GM12873 (cell line): ENCODE data around the gene AGK.
A peak's percentile ranks its signal among the peaks of the same experiment; 100 is the strongest.

Source experiments
- CTCF ChIP-seq: IDR thresholded peaks from 2 replicates; pipeline ENCODE4 v1.5.1; 2012; ENCODE audit warnings: low read depth, mild to moderate bottlenecking, moderate library complexity, low read length, control low read depth; ENCODE audit not compliant: insufficient read depth; ENCODE audit errors: missing control alignments

Gene AGK

GRCh38 chr7:141674702-141675101, 123.5 kb downstream of the AGK start:
- TF ChIP-seq CTCF: peak; percentile 46

GRCh38 chr7:141675436-141676215, 124.4 kb downstream of the AGK start:
- TF ChIP-seq CTCF: no peak

GRCh38 chr7:141676618-141677017, 125.4 kb downstream of the AGK start:
- no peak for TF ChIP-seq CTCF

GRCh38 chr7:141679014-141679413, 127.8 kb downstream of the AGK start:
- no peak for TF ChIP-seq CTCF

- no peak for TF ChIP-seq CTCF
Observed at GRCh38 chr7:141685285-141686023, 134.2 kb downstream of the AGK start.

DNA sequence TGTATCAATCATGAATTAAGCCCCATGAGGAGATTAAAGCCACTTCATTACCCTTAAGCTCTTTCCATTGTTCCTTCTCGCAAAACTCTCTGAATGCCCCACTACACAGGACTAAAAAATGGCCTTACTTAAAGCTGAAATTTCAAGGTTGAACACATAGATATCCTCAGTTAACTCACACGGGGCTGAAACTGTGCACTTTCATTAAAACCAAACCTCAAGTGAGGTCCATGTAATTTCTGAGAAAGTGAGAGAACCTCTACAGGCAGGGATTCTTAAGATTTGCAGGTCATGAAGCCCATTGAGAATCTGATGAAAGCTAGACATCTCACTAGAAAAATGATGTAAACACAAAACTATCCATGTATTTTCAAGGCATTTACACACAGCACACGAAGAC, 134.9 kb downstream of the AGK start:
- no peak for TF ChIP-seq CTCF

GRCh38 chr7:141686670-141687069, 135.5 kb downstream of the AGK start:
- no peak for TF ChIP-seq CTCF
